ENCODE measurements around the gene A2ML1.
A peak's percentile ranks its signal among the peaks of the same experiment; 100 is the strongest.
"Not testable (repeated sequence)": the region's sequence is repeated elsewhere in the genome, so short reads cannot be mapped to it uniquely, and the experiment has no call there.

A2ML1 gene

DNA sequence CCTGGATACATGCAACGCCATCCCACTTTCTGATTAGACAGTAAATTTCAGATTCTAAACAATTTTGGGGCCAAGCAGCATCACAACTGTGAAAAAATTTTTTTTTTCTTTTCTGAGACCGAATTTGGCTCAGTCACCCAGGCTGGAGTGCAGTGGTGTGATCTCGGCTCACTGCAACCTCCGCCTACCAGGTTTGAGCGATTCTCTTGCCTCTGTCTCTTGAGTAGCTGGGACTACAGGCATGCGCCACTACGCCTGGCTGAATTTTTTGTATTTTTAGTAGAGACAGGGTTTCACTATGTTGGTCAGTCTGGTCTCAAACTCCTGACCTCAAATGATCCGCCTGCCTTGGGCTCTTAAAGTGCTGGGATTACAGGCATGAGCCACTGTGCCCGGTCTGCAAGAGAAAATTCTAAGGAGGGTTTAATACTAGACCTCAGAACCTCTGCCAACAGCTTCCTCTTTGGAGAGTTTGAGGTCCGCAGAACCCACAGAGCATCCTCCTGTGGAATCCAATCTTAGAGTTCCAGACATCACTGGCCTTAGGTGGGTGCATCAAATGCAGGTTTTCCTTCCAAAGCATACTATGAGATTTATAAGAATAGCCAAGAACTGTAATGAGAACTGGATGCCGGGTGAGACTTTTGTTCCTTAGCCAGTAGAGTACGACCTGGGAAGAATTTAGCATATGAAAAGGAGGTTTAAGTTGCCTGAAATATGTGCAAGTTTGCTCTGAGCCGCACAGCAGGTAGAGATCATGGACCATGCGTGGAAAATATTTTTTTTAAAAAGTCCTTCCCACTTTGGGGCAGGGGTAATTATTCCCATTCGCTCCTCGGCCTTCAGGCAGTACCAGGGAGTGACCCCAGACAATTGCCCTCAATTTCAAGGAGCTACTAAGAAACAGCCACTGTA is 84.1 kb downstream of the A2ML1 start:
- no peak for DNase-seq (ENCODE audit: low spot score)
- ChIA-PET CTCF (interaction anchor here (0.5 kb wide), 1 partner anchor 62 kb away, joined by 3 read pairs; no protein-coding TSS in a partner anchor), POLR2A (ENCODE audit: low non-redundant PET) (no interaction called here)
- TF ChIP-seq, protein P1, sequence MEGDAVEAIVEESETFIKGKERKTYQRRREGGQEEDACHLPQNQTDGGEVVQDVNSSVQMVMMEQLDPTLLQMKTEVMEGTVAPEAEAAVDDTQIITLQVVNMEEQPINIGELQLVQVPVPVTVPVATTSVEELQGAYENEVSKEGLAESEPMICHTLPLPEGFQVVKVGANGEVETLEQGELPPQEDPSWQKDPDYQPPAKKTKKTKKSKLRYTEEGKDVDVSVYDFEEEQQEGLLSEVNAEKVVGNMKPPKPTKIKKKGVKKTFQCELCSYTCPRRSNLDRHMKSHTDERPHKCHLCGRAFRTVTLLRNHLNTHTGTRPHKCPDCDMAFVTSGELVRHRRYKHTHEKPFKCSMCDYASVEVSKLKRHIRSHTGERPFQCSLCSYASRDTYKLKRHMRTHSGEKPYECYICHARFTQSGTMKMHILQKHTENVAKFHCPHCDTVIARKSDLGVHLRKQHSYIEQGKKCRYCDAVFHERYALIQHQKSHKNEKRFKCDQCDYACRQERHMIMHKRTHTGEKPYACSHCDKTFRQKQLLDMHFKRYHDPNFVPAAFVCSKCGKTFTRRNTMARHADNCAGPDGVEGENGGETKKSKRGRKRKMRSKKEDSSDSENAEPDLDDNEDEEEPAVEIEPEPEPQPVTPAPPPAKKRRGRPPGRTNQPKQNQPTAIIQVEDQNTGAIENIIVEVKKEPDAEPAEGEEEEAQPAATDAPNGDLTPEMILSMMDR (conservative IDR thresholded peaks at IDR 0.05; ENCODE audit: low read depth), result no peak
- H3K27ac ChIP-seq, result no peak overlapping the region

DNA sequence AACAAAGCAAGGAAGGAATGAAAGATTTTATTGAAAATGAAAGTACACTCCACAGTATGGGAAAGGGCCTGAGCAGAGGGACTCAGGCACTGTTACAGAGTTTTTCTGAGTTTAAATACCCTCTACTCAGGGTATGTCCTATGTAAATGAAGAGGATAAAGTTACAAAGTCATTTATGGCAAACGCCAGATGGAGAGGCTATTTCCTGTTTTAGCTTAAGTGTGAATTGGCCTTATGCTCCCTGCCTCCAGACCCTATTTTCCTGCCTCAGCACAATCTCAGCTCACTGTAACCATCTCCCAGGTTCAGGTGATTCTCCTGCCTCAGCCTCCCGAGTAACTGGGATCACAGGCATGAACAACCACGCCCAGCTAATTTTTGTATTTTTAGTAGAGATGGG is 85.1 kb downstream of the A2ML1 start:
- H3K27ac ChIP-seq, result no peak overlapping the region
- TF ChIP-seq, protein P1 (conservative IDR thresholded peaks at IDR 0.05; ENCODE audit: low read depth), result no peak
- POLR2A ChIA-PET (ENCODE audit: low non-redundant PET), result no interaction called here
- CTCF ChIA-PET, result interaction anchor here (0.5 to 0.6 kb wide), 2 partner anchors 63 to 232 kb away, joined by 3 to 8 read pairs; no protein-coding TSS in a partner anchor
- no peak for DNase-seq (ENCODE audit: low spot score)

DNA sequence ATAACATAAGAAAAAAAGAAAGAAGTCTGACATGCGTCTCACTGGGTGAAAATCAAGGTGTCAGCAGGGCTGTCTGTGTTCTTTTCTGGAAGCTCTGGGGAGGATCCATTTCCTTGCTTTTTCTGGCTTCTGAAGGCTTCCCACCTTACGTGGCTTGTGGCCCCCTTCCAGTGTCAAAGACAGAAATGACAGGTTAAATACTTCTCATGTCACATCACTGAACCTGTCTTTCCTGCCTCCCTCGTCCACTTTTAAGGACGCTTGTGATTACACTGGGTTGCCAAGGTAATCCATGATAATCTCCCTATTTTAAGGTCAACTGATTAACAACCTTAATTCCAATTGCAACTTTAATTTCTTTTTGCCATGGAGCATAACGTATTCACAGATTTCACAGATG is 87.3 kb downstream of the A2ML1 start:
- no peak for DNase-seq (ENCODE audit: low spot score)
- ChIA-PET POLR2A (ENCODE audit: low non-redundant PET) (no interaction called here), CTCF (interaction anchor here (0.5 to 1.0 kb wide), 3 partner anchors 19 to 365 kb away, joined by 3 to 5 read pairs (median 3); no protein-coding TSS in a partner anchor)
- H3K27ac ChIP-seq, result no peak overlapping the region
- TF ChIP-seq, protein P1 (conservative IDR thresholded peaks at IDR 0.05; ENCODE audit: low read depth), result no peak

DNA sequence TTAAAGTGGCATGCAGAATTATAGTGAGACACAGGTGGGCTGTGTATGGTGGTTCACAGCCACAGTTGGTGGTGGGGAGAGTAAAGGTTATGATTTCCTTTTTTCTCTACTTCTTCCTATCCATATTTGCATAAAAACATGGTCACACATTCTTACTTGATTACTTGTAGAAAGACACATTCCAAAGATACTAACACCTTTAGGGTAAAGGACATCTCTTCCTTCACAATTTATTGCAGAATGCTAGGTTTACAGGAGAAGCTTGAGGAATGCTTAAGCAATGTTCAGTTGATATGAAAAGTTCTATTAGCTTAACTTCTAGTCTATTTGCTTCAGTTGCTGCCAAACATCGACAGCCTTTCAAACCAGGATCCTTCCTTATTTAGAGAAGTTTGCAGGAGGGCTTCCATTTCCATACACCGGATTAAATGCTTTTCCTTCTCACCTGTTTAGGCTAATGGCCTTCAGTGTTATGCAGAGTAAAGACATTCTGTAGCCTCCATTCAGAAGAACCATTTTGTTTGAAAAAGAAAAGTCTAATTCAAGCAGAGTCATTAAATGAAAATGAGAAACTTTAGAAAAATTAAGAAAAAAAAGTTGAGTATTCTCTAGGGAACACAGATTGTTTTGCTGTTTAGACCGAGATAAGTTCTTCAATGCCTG is 89.3 kb downstream of the A2ML1 start:
- TF ChIP-seq, protein P1 (conservative IDR thresholded peaks at IDR 0.05; ENCODE audit: low read depth), result no peak
- CTCF ChIA-PET, result interaction anchor here (0.7 to 1.7 kb wide), 3 partner anchors 13 to 89 kb away, joined by 3 to 6 read pairs (median 4); partner anchors contain the start of gene A2ML1
- no peak for DNase-seq (ENCODE audit: low spot score)

DNA sequence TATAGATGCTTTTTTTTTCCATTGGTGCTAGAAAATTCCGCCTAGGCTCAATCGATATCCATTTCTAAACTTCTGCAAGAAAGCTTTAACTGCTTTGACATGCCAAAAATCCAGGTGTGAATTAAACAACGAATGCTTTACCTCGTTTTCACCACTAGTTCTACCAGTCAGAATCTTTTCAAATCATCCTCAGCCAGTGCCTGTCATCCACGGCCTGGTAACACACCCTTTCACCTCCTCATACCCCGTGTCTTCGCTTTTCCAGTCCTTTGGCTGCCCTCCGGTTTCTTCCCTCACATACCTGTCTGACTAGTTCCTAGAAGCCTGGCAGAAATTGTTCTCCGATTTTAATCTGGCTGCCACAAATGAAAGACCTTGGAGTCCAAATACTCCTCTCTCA is 90.5 kb downstream of the A2ML1 start:
- ChIA-PET POLR2A (ENCODE audit: low non-redundant PET) (no interaction called here), CTCF (interaction anchor here (1.0 to 1.7 kb wide), 3 partner anchors 12 to 90 kb away, joined by 3 to 6 read pairs (median 4); partner anchors contain the start of gene A2ML1)

More for the DNA sequence above, 89.3 kb downstream of the A2ML1 start:
- H3K27ac ChIP-seq, result no peak overlapping the region
- POLR2A ChIA-PET (ENCODE audit: low non-redundant PET), result no interaction called here

DNA sequence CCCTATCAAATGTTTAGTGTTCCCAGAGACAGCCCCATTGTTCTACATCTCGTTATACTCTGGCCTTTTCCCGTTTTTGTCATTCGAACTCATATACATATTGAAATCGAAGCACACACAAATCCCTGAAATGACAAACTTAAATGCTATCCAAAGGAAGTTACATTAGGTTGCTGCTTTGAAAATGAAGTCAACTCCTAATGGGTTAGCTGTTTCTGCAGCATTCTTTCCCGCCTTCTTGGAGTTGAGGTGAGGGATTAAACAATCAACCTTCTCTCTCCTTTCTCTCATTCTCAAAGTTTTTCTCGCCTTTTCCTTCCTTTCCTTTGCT is 91.2 kb downstream of the A2ML1 start:
- H3K27ac ChIP-seq, result peak overlapping the region; percentile 90
- ChIA-PET POLR2A (ENCODE audit: low non-redundant PET) (no interaction called here), CTCF (interaction anchor here (0.7 to 1.7 kb wide), 3 partner anchors 13 to 136 kb away, joined by 3 to 6 read pairs (median 3); no protein-coding TSS in a partner anchor)
- DNase-seq (ENCODE audit: low spot score), result no peak
- TF ChIP-seq, protein P1 (conservative IDR thresholded peaks at IDR 0.05; ENCODE audit: low read depth), result no peak

More for the DNA sequence above, 90.5 kb downstream of the A2ML1 start:
- no peak overlapping the region for H3K27ac ChIP-seq
- TF ChIP-seq, protein P1 (conservative IDR thresholded peaks at IDR 0.05; ENCODE audit: low read depth), result no peak
- DNase-seq (ENCODE audit: low spot score), result peak; percentile 50

DNA sequence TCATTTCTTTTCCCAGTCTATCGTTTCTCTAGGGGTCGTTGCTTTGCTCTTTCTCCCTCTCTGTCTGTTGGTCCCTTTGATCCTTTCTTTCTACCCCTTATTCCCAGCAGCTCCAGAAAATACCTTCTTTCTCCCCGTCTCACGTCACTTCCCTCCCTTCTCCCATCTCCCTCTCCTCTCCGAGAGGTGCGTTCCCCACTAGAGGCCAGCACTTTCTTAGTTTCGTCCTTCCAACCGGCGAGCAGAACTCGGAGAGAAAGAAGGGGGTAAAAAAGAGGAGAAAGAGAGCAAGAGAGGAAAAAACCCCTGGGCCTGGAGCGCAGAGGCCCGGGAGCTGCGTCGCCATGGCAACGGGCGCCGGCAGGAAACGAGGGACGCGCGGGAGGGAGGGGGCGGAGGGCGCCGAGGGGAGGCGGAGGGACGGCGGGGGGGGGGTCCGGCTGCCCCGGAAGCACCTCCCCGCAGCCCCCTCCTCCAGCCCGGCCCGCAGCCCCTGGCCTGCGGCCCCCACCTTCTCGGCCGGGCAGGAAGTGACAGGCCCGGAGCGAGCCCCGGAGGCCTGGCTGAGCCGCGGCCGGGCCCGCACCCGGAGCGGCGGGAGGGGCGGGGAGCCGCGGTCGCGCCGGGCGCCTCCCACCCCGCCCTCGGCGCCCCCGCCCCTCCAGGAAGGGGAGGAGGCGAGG is 91.8 kb downstream of the A2ML1 start, which contains the start of gene PHC1:
Gene PHC1, plus strand, starts transcription at position 477 of the 683 bp plus-strand sequence. CDS start 3,169 bp downstream, outside the sequence.
- DNase-seq (ENCODE audit: low spot score), result peak; percentile 64
- POLR2A ChIA-PET (ENCODE audit: low non-redundant PET), result not testable (repeated sequence)
- H3K27ac ChIP-seq, result peak within 1 kb of the TSS; percentile 90
- CTCF ChIA-PET, result interaction anchor here (0.6 to 0.7 kb wide), 2 partner anchors 9 to 136 kb away, joined by 3 read pairs; no protein-coding TSS in a partner anchor
